ENCODE results near the gene CD8B. TPM values are rescaled to one million over a fixed set of nuclear protein-coding genes. Genes with fewer than 3 reads are reported as not detected.

The CD8B gene
- total RNA-seq, 1 experiment from 2014 or later, result 0.47 TPM

DNA sequence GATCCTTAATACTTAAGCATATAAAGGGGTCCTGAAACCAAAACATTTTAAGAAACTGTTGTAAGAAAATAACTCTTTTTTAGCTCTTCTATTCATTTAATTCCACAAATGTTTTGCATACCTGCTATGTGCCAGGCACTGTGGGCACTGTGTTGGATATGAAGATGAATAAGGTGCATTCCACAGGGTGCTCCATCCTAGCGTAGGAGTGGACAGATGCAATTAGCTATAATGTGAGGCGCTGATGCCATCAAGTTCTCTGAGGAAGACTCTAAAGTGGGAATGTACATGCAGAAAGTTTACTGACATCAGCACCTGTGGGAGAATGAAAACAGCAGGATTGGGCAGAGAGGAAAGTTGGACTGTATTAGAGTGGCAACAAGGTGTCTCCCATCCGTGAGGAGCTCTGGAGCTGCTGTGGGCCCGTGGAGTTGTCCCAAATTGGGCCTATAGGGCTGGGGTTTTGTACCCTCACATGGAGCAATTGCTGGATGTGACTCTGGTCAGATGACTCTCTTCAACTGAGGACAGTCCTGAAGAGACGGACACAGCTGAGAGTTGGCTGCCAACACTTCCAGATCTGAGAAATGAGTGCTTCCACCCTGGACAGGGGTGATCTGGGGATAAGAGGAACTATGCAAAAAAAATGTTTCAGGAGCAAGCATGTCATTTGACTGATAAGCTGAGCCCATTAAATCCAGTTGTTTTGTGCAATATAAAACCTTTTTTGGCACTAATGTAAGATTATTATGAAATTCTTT is 93.3 kb downstream of the CD8B start:
- DNase-seq (ENCODE audit: low read depth, low spot score) (no peak), ATAC-seq (no peak)
- Histone ChIP-seq H3K9me2 (ENCODE audit: insufficient read depth) (no peaks in the 10 kb centered on the region), H3K4me3 (replicated peaks in 1 of 2; ENCODE audit: low read depth in 1 of 2, low read length in 2 of 2) (no peak overlapping the region), H3K4me2 (ENCODE audit: low read length) (no peak overlapping the region), H3K4me1 (ENCODE audit: control insufficient read depth in 1 of 2, insufficient read depth in 2 of 2, low read length in 2 of 2) (no peaks in the 10 kb centered on the region), H3K79me2 (ENCODE audit: insufficient read depth, low read length) (peaks cover 4% of the 10 kb centered on the region; the same call in 1 of the 2 replicates), H3K27me3 (ENCODE audit: insufficient read depth, low read length) (no peaks in the 10 kb centered on the region), H3K9ac (ENCODE audit: low read length) (no peak overlapping the region), H3K27ac (ENCODE audit: low read depth, low read length) (no peak overlapping the region), H2AFZ (ENCODE audit: low read depth, low read length, poor library complexity, severe bottlenecking) (no peak overlapping the region), H3K9me3 (ENCODE audit: control insufficient read depth in 1 of 2, insufficient read depth in 1 of 2, low read depth in 1 of 2, low read length in 2 of 2) (no peaks in the 10 kb centered on the region), H3K36me3 (ENCODE audit: control insufficient read depth in 1 of 2, insufficient read depth in 2 of 2, low read length in 2 of 2) (peaks cover 20 to 22% of the 10 kb centered on the region in 2 experiments; a peak in 3 of 4 replicates), H4K20me1 (ENCODE audit: insufficient read depth) (no peaks in the 10 kb centered on the region)
- no peak for TF ChIP-seq YY1 (IDR thresholded peaks at IDR 0.05; ENCODE audit: extremely low read depth, insufficient replicate concordance, low read depth, low read length)
- TF ChIP-seq RAD21 (IDR thresholded peaks at IDR 0.05; ENCODE audit: low read depth), result no peak
- TF ChIP-seq POLR2A (IDR thresholded peaks at IDR 0.05; ENCODE audit: borderline replicate concordance, extremely low read depth, insufficient read depth, insufficient read length), result no peak
- TF ChIP-seq CBX3 (IDR thresholded peaks at IDR 0.05; ENCODE audit: low read depth), result no peak
- TF ChIP-seq EZH2 (IDR thresholded peaks at IDR 0.05), result no peak
- no peak for TF ChIP-seq SIN3A (IDR thresholded peaks at IDR 0.05; ENCODE audit: low read depth)
- TF ChIP-seq, protein P1, sequence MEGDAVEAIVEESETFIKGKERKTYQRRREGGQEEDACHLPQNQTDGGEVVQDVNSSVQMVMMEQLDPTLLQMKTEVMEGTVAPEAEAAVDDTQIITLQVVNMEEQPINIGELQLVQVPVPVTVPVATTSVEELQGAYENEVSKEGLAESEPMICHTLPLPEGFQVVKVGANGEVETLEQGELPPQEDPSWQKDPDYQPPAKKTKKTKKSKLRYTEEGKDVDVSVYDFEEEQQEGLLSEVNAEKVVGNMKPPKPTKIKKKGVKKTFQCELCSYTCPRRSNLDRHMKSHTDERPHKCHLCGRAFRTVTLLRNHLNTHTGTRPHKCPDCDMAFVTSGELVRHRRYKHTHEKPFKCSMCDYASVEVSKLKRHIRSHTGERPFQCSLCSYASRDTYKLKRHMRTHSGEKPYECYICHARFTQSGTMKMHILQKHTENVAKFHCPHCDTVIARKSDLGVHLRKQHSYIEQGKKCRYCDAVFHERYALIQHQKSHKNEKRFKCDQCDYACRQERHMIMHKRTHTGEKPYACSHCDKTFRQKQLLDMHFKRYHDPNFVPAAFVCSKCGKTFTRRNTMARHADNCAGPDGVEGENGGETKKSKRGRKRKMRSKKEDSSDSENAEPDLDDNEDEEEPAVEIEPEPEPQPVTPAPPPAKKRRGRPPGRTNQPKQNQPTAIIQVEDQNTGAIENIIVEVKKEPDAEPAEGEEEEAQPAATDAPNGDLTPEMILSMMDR (IDR thresholded peaks at IDR 0.05 in 2 of 3, conservative IDR thresholded peaks at IDR 0.05 in 1 of 3; ENCODE audit: borderline replicate concordance in 1 of 3, insufficient read depth in 1 of 3, low read depth in 2 of 3, low read length in 2 of 3), result no peak
- TF ChIP-seq, protein P2, sequence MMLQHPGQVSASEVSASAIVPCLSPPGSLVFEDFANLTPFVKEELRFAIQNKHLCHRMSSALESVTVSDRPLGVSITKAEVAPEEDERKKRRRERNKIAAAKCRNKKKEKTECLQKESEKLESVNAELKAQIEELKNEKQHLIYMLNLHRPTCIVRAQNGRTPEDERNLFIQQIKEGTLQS (IDR thresholded peaks at IDR 0.05), result no peak
- TF ChIP-seq, protein P3, sequence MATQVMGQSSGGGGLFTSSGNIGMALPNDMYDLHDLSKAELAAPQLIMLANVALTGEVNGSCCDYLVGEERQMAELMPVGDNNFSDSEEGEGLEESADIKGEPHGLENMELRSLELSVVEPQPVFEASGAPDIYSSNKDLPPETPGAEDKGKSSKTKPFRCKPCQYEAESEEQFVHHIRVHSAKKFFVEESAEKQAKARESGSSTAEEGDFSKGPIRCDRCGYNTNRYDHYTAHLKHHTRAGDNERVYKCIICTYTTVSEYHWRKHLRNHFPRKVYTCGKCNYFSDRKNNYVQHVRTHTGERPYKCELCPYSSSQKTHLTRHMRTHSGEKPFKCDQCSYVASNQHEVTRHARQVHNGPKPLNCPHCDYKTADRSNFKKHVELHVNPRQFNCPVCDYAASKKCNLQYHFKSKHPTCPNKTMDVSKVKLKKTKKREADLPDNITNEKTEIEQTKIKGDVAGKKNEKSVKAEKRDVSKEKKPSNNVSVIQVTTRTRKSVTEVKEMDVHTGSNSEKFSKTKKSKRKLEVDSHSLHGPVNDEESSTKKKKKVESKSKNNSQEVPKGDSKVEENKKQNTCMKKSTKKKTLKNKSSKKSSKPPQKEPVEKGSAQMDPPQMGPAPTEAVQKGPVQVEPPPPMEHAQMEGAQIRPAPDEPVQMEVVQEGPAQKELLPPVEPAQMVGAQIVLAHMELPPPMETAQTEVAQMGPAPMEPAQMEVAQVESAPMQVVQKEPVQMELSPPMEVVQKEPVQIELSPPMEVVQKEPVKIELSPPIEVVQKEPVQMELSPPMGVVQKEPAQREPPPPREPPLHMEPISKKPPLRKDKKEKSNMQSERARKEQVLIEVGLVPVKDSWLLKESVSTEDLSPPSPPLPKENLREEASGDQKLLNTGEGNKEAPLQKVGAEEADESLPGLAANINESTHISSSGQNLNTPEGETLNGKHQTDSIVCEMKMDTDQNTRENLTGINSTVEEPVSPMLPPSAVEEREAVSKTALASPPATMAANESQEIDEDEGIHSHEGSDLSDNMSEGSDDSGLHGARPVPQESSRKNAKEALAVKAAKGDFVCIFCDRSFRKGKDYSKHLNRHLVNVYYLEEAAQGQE (IDR thresholded peaks at IDR 0.05; ENCODE audit: low read depth), result no peak
- no peak for TF ChIP-seq SP1 (IDR thresholded peaks at IDR 0.05; ENCODE audit: low read depth)
- no peak for TF ChIP-seq EGR1 (IDR thresholded peaks at IDR 0.05; ENCODE audit: low read depth)
- TF ChIP-seq JUND (IDR thresholded peaks at IDR 0.05), result no peak
- TF ChIP-seq EZH2phosphoT487 (IDR thresholded peaks at IDR 0.05; ENCODE audit: borderline replicate concordance), result no peak
- TF ChIP-seq ZFX (IDR thresholded peaks at IDR 0.05), result no peak
- no peak for TF ChIP-seq SRF (IDR thresholded peaks at IDR 0.05; ENCODE audit: low read depth)
- TF ChIP-seq, protein P4, sequence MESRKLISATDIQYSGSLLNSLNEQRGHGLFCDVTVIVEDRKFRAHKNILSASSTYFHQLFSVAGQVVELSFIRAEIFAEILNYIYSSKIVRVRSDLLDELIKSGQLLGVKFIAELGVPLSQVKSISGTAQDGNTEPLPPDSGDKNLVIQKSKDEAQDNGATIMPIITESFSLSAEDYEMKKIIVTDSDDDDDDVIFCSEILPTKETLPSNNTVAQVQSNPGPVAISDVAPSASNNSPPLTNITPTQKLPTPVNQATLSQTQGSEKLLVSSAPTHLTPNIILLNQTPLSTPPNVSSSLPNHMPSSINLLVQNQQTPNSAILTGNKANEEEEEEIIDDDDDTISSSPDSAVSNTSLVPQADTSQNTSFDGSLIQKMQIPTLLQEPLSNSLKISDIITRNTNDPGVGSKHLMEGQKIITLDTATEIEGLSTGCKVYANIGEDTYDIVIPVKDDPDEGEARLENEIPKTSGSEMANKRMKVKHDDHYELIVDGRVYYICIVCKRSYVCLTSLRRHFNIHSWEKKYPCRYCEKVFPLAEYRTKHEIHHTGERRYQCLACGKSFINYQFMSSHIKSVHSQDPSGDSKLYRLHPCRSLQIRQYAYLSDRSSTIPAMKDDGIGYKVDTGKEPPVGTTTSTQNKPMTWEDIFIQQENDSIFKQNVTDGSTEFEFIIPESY (IDR thresholded peaks at IDR 0.05; ENCODE audit: extremely low read depth, insufficient replicate concordance, low read length), result no peak
- no peak for TF ChIP-seq POLR2AphosphoS5 (IDR thresholded peaks at IDR 0.05; ENCODE audit: low read depth, low read length)
- TF ChIP-seq TCF7L2 (IDR thresholded peaks at IDR 0.05; ENCODE audit: borderline replicate concordance, extremely low read depth, insufficient read depth, insufficient read length), result no peak
- no peak for TF ChIP-seq ZNF274 (IDR thresholded peaks at IDR 0.05; ENCODE audit: low read depth, low read length)
- BruUV-seq (replicated peaks), result no TSS peak
- ChIA-PET POLR2A (no interaction called here), CTCF (no interaction called here), RAD21 (ENCODE audit: low non-redundant PET in 1 of 2, low total read pairs in 2 of 2, uncharacterized antibody in 2 of 2, unreplicated experiment in 2 of 2) (no interaction called here)
- intact Hi-C loops (cut with micrococcal nuclease), result no loop called here
